ENCODE results near the gene SHC4. TPM values are rescaled to one million over a fixed set of nuclear protein-coding genes. Genes with fewer than 3 reads are reported as not detected.

The SHC4 gene
- polyA plus RNA-seq, 1 donor from 2014 or later = 4.5 TPM

- TF ChIP-seq RAD21 (conservative IDR thresholded peaks at IDR 0.05) (no peak), REST (IDR thresholded peaks at IDR 0.05; ENCODE audit: borderline replicate concordance) (no peak), POLR2AphosphoS5 (IDR thresholded peaks at IDR 0.05) (no peak), EZH2 (IDR thresholded peaks at IDR 0.05; ENCODE audit: borderline replicate concordance, insufficient read depth, low read length, poor library complexity, severe bottlenecking) (no peak), SMC3 (conservative IDR thresholded peaks at IDR 0.05; ENCODE audit: poor library complexity) (no peak), EP300 (conservative IDR thresholded peaks at IDR 0.05; ENCODE audit: poor library complexity, severe bottlenecking) (no peak), CTCF (IDR thresholded peaks at IDR 0.05; ENCODE audit: poor library complexity, severe bottlenecking) (no peak), TAF1 (IDR thresholded peaks at IDR 0.05; ENCODE audit: low read depth) (no peak)
- Histone ChIP-seq H3K9ac (ENCODE audit: low read length) (no peak overlapping the region), H3K9me2 (ENCODE audit: insufficient read depth, low read length) (no peaks in the 10 kb centered on the region), H2AFZ (ENCODE audit: low read depth, low read length) (no peak overlapping the region), H3K36me3 (ENCODE audit: insufficient read depth, low read length) (no peaks in the 10 kb centered on the region), H3K79me2 (replicated peaks; ENCODE audit: insufficient read depth, low read length) (no peaks in the 10 kb centered on the region), H3K9me3 (ENCODE audit: low read length) (no peaks in the 10 kb centered on the region), H4K20me1 (ENCODE audit: insufficient read depth) (no peaks in the 10 kb centered on the region), H3F3A (ENCODE audit: insufficient read depth, low read length, poor library complexity, severe bottlenecking) (no peaks in the 10 kb centered on the region), H3K27ac (ENCODE audit: low read length) (no peak overlapping the region), H3K4me3 (ENCODE audit: low read length) (no peak overlapping the region), H3K27me3 (ENCODE audit: insufficient read depth, low read depth, low read length) (no peaks in the 10 kb centered on the region), H3K4me2 (ENCODE audit: low read length) (no peak overlapping the region)
Observed at GRCh38 chr15:48955967-48956366, 7.8 kb downstream of the SHC4 start.

- H3K4me2 ChIP-seq (ENCODE audit: low read length) = no peak overlapping the region
- H3K4me3 ChIP-seq (ENCODE audit: low read length) = no peak overlapping the region
- TF ChIP-seq EP300 (conservative IDR thresholded peaks at IDR 0.05; ENCODE audit: poor library complexity, severe bottlenecking) (no peak), CTCF (IDR thresholded peaks at IDR 0.05; ENCODE audit: poor library complexity, severe bottlenecking) (no peak), MXI1 (conservative IDR thresholded peaks at IDR 0.05; ENCODE audit: poor library complexity, severe bottlenecking) (no peak), SMC3 (conservative IDR thresholded peaks at IDR 0.05; ENCODE audit: poor library complexity) (no peak), TAF1 (IDR thresholded peaks at IDR 0.05; ENCODE audit: low read depth) (no peak), RAD21 (conservative IDR thresholded peaks at IDR 0.05) (no peak)
- no peaks in the 10 kb centered on the region for H3K79me2 ChIP-seq (replicated peaks; ENCODE audit: insufficient read depth, low read length)
- H3K27ac ChIP-seq (ENCODE audit: low read length) = no peak overlapping the region
- H3K9ac ChIP-seq (ENCODE audit: low read length) = no peak overlapping the region
- H3K9me3 ChIP-seq (ENCODE audit: low read length) = no peaks in the 10 kb centered on the region
- H3F3A ChIP-seq (ENCODE audit: insufficient read depth, low read length, poor library complexity, severe bottlenecking) = no peaks in the 10 kb centered on the region
- H4K20me1 ChIP-seq (ENCODE audit: insufficient read depth) = no peaks in the 10 kb centered on the region
- H2AFZ ChIP-seq (ENCODE audit: low read depth, low read length) = no peak overlapping the region
- no peaks in the 10 kb centered on the region for H3K36me3 ChIP-seq (ENCODE audit: insufficient read depth, low read length)
- no peaks in the 10 kb centered on the region for H3K27me3 ChIP-seq (ENCODE audit: insufficient read depth, low read depth, low read length)
- H3K9me2 ChIP-seq (ENCODE audit: insufficient read depth, low read length) = no peaks in the 10 kb centered on the region
Observed at GRCh38 chr15:48955370-48955769, 8.3 kb downstream of the SHC4 start.
